ENCODE data around the gene TFAP2D.

The TFAP2D gene
- total RNA-seq = 0 reads per million in 4 experiments

- DNase-seq = no peak
Measured at GRCh38 chr6:50713226-50713625, at the start of gene TFAP2D. Gene TFAP2D, plus strand, starts transcription at chr6:50713526. Its CDS starts 530 bp downstream, at chr6:50714056.

GRCh38 chr6:50663806-50664205 is 49.5 kb upstream of the TFAP2D start:
- DNase-seq = no peak

DNA sequence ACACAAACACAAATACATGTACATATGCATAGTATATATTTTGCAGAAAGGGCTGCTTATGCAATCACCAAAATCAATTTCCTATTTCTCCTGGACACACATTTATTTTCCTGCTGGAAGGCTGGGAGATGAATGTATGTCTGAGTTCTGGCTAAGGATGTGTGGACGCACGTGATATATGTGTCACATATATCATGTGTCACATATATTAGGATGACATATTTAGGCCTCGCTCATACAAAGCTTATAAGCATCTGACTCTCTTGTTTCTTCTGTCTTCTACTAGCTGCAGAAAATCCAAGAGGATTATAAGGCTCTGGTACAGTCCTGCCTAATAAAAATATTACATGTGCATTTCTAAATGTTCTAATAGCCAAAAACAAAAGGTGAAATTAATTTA is 47.2 kb upstream of the TFAP2D start:
- DNase-seq = no peak

DNA sequence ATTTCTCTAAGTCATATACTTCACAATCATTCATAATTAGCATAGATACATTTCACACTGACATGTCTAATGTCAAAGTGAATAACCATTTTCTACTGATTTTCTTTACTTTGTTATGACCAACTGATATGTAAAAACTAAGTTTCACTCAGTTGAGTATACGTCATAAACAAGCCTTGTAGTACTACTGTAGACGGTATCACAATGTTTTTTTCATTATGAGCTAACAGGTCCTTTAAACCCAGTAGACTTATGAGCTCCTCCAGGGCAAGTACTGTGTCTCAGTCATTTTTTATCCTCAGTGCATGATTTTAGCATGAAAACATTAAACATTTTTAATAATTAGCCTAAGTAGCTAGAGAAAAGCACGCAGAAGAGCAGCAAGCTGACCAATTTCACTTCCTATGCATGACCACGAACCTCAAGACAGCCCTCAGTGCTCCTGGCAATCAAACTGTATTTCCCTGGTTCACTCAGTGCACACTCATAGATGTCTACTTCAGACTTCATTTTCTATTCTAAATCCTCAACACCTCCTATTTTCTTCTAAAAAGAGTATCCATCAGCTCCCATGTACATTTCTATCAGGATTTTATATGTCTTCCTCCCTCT is 32.0 kb upstream of the TFAP2D start:
- DNase-seq = no peak

- DNase-seq = no peak
Measured at GRCh38 chr6:50689210-50689609, 24.1 kb upstream of the TFAP2D start.

- no peak for DNase-seq
Measured at GRCh38 chr6:50691814-50692495, 21.4 kb upstream of the TFAP2D start.

GRCh38 chr6:50698546-50698945 is 14.8 kb upstream of the TFAP2D start:
- DNase-seq = no peak

DNA sequence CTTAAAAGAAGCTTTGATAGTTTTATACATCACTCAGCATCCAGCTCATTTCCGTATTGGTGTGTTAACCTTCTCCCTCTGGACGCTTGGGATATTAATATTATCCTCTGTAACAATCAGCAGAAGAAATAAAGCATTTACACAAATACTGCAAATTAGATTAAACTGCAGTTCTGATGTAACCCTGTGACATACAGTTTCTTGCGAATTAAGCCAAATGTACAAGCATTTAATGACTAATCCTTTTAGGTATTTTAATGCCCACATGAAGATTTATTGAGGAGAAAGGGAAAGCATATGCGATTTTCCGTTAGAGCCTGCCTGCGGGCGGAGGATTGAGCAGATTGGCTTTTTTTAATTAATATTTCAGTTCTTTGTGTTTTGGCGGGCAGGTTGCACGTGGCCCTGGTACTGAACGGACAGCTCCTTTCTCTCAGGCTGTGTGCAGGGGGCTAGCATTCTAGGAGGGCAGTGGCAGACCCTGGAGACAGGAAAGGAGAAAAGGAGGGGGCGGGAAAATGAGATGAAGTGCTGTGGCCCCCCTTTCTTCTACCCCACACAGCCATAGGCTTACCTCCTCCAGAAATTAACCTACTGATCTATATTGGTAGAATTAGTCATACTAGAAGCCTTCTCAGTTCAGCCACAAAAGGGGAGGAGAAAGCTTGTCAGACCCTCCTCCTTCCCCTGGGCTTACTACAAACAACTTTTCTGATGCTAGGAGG is 14.1 kb upstream of the TFAP2D start:
- DNase-seq = no peak

DNA sequence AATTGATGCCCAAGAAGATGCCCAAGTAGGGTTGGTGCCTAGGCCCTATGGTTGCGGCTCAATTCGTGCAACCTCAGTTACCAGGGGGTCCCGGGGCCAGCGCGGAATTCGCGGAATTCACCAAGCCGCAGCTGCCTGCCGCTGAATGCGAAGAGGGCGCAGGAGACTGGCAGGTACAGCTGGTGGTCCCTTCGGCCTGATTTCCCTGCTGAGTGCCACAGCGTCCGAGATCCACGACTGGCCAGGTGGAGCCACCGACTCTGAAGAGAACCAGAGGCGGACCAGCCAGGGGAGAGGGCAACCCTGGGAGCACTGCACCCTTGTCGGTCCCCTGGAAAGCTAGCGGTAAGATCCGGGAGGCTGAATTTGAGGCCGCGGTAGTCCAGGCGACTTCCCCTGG is 6.8 kb upstream of the TFAP2D start:
- DNase-seq = no peak

- no peak for DNase-seq
Measured at GRCh38 chr6:50707191-50707590, 6.1 kb upstream of the TFAP2D start.

- no peak for DNase-seq
Measured at GRCh38 chr6:50707652-50708300, 5.5 kb upstream of the TFAP2D start.

DNA sequence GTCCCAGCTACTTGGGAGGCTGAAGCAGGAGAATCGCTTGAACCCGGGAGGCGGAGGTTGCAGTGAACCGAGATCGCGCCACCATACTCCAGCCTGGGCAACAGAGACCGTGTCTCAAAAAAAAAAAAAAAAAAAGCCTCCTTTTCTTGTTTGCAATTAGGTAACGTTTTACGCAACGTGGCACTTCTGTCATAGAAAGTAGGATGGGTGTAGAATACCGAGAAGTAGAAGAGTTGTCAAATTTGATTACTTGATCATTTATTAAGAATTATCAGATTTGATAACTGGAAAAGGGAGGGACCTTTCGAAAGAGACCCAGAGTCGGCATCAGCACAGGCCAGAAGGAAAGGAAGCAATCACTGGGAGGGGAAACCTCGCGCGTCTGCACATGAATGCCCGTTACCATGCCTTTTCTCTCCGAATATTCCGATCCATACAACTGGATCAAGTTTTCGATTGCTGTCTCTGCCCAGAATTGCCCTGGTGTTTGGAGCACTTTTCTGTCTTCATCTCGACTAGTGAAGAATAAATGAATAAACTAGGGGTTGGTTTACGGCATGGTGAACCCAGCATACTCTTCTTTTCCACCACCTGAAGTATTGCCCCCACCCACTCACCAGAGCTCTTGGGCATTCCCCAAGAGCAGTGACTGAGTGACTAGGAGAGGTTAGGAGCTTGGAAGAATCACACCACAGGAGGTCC is 4.5 kb upstream of the TFAP2D start:
- DNase-seq = no peak

- no peak for DNase-seq
Measured at GRCh38 chr6:50709366-50709734, 4.0 kb upstream of the TFAP2D start.

DNA sequence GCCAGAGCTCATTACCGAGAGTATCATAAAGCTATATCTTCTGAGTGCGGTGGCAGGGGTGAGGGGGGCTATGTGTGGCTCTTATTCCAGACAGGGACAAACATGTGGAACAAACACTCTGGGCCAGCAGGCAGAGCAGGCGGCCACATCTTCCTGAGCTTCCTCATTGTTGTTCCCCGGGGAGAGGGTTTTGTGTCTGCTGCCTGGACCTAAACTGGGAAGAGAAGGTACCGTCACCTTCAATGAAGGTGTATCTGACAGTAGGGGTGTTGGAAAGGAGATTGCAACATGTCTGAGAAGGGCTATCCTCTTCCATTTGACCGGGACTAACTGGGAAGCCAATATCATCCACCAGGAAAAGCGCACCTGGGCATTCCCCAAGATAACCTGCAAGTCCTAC is 1.6 kb upstream of the TFAP2D start:
- no peak for DNase-seq

- DNase-seq = no peak
Measured at GRCh38 chr6:50712291-50712690, 1.0 kb upstream of the TFAP2D start.

DNA sequence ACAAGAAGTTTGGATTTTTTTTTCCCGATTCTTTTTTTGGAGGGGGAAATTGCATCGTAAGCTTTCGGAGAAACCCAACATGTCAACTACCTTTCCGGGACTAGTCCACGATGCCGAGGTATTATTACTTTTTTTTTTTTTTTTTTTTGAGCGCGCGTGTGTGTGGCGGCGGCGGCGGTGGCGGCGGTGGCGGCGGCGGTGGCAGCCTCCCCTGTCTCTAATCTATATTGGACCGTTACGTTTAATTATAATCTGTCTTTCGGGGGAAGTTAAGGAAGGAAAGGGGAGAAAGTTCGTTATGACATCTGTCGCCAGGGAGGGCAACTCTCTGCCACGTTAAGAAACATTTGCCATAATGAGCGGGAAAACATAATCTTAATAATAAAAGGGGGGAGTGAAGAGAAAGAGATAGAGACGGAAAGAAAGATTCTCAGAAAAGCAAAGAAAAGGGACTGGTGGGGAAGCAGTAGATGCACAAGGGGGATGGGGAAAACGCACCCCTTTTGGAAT is 706 bp downstream of the TFAP2D start:
- DNase-seq = no peak

- no peak for DNase-seq
Measured at GRCh38 chr6:50714487-50715379, 1.4 kb downstream of the TFAP2D start.

DNA sequence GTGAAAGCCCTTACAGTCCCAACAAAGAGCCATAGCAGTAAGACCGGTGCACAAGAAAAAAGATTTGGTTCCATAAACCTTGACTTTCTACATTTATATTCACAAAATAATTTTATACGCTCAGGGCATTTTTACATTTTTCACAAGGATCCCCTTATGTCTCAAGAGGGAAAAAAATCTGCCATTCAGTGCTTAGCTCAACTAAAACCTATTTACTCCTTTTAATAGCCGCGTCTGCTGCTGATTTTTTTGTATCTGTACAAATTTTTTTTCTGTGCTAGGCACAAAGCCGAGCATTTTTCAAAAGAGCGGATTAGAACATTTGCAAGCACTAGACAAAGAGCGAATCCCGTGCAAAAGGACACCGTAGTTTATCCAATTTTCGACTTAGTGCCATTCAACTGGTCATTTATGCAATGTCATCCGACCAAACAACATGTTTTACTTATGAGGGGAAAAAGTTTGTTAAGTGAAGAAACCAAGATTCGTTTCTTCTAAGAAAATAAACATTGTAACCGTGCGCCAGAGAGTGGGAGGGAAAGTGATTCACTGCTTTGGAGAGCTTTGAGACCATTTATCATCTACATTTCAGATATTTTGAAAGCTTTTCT is 3.7 kb downstream of the TFAP2D start:
- no peak for DNase-seq

DNA sequence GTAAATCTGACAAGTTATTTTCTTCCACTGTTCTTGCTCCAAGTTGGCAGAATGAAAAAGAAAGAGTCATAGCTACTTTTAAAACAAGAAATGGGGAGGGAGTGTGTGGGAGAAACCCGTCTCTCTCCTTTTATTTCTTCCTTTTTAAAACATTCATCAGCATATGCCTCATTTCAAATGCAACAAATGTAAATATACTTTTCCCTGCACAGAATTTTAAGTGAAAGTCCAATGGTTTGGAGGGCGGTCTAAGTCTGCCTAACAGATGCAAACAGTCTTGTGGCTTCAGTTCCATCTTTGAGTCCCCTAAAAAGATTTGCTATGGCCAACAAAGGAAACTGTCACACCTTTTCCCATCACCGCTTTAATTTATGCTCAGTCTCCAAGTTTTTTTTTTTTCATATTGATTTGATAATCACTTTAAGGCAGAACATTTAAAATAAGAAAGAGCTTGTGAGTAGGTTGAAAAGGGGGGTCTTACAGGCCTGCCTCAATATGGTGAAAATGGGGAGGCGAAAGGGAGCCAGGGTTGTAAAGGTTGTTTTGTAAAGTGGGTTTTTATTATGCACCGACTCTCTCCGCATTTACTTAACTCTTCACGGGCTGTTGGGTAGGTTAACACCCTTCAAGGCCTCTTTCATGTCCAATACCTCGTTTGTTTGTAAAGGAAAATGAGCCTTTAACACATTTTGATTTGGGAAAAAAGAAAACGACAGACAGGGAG is 4.6 kb downstream of the TFAP2D start:
- no peak for DNase-seq

DNA sequence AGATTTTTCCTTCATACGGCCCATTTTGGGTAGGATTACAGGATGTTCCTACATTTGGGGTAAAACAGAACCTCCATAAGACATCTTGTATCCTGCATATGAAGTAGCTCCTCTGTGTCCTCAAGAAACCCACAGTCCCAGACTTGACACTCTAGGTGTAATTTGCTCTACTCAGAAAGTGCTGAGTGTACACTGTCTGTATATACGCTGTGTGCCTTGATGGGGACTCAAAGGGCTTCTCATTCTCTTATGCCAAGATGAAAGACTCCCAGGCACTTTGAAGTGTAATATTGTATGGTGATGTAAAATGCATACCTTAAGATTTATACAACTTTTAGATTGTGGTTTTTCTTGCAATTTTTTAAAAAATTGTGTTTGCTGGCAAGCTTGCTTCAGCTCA is 5.2 kb downstream of the TFAP2D start:
- DNase-seq = no peak

DNA sequence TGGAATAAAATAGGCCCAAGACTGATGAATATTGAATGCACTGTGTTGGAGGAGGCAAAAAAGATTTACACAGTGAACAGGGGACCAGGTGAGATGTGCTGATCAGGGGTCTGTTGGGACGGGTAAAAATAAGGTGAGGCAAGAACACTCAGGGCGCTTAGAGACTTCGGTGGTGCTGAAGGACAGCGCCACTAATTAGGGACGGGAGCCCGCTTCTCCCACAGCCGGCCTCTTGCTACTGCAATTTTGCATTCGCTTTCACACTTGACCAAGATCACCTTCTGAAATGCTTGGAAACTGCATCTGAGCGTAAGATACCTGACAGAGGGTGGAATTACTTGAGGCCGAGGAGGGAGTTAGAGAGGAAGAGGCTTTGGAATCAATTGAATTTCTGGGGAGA is 7.3 kb downstream of the TFAP2D start:
- no peak for DNase-seq
